ENCODE measurements around the gene NOL4L.
"Not testable (repeated sequence)": the region's sequence is repeated elsewhere in the genome, so short reads cannot be mapped to it uniquely, and the experiment has no call there.

NOL4L gene

DNA sequence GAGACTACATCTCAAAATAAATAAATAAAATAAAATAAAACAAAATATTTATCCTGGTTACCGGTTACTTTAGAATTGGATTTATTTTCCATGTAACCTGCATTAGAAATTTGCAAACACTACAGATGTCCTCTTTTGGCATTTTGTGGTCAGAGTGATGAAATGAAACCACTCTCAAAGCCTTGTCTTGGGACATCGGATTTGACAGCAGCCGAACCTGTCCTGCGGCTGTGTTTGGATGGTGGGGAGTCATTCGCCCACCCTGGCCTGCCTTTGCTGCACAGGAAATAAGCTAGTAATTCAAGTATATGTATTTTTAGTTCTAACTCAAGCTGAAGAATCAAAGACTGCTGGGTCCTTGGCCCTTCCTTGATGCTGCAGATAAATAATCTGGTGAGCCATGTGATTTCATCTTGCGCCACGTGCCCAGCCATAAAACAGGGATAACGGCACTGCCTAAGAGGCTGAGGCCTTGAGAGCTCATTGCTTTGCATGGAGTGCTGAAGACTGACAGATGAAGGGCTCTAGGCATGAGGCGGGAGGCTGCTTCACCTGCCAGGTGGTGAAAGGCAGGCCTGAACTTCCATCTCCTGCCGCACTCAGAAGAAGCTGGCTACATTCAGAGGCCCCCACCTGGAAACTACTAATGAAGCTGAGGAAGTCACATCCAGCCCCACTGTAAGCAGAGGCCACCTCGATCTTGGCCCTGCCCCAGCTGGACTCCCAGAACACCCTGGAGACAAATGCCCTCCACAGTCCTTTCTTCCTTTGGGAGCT is 76.9 kb downstream of the NOL4L start:
- DNase-seq (ENCODE audit: low spot score), result no peak

GRCh38 chr20:32506721-32507120 is 78.4 kb downstream of the NOL4L start:
- DNase-seq (ENCODE audit: low spot score), result no peak

DNA sequence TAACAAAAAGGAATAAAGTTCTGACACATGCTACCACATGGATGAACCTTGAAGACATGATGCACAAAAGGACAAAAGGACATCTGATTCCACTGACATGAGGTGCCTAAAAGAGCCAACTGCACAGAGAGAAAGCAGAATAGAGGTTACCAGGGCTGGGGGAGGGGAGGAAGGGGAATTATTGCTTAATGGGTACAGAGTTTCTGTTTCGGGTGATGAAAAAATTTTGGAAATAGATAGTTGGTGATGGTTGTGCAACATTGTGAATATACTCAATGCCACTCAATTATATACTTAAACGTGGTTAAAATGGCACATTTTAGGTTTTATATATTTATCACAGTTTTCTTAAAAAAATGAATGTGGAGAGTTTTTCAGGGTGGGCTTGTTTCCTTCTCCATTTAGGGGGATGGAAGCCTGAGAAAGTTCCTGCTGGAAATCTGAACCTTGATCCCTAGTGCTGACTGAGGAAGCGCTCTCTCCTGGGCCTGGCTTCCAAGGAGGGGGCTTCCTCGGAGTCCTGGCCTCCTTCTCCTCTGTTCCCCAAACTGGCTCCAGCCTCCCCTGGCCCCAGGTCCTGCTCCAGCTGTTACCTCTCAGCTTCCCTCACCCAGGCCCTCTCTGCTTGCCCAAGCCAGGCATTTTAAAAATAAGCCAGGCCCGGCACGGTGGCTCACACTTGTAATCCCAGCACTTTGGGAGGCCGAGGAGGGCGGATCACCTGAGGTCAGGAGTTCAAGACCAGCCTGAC is 79.2 kb downstream of the NOL4L start:
- DNase-seq (ENCODE audit: low spot score), result no peak

DNA sequence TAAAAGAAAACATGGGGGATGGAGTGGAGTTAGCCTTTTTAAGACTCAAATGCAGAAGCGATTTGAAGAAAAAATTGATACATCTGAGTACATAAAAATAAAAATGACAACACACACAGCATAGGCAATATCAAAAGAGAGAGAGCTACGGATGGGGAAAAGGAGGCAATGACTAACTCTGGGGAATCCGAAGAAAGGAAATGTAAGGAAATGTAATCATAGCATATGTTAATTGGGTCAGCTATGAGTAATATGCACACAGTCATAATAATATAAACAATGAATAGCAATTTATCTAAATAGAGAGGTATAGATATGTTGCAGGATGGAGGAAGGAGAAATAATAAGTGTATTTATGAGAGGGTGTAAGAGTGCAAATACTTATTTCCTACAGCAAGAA is 83.4 kb downstream of the NOL4L start:
- no peak for DNase-seq (ENCODE audit: low spot score)

GRCh38 chr20:32497589-32498224 is 87.4 kb downstream of the NOL4L start:
- no peak for DNase-seq (ENCODE audit: low spot score)

- DNase-seq (ENCODE audit: low spot score), result no peak
Measured at GRCh38 chr20:32496811-32497533, 88.2 kb downstream of the NOL4L start.

DNA sequence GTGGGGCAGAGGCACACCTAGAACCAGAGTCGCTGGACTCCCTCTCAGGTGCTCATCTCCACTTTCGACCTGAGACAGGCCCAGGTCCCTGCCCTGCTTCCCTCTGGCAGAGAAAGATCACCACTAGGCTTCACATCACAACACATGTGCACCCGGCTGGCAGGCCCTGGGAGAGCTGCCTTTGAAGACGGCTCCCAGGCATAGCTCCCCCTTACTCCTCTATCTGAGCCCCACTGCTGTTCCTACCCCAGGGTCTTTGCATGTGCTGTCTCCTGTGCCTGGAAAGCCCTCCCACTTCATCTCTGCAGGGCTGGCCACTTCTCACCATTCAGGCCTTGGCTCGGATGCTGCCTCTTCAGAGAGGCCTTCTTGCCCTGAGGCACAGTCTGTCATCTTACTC is 89.2 kb downstream of the NOL4L start:
- no peak for DNase-seq (ENCODE audit: low spot score)

- DNase-seq (ENCODE audit: low spot score), result no peak
Measured at GRCh38 chr20:32495217-32495565, 89.9 kb downstream of the NOL4L start.

GRCh38 chr20:32494483-32495216 is 90.5 kb downstream of the NOL4L start:
- no peak for DNase-seq (ENCODE audit: low spot score)

DNA sequence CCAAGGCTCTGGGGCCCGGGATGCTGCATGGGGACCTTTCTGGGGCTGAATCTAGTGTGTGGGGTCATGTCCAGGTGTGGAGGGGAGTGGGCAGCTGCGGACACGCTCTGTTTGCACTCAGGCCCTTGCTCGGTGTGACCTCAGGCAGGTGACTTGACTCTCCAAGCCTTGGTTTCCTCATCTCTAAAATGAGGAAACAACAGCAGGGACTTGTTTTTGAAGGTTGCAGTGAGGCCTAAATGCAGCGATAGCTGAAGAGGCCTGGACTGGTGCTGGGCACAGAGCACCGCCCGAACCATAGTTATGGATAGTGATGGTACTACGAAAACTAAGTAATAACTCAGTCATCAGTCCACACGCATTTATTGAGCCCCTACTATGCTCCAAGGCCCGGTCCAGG is 91.8 kb downstream of the NOL4L start:
- no peak for DNase-seq (ENCODE audit: low spot score)

- DNase-seq (ENCODE audit: low spot score), result not testable (repeated sequence)
Measured at GRCh38 chr20:32491764-32492151, 93.4 kb downstream of the NOL4L start.

DNA sequence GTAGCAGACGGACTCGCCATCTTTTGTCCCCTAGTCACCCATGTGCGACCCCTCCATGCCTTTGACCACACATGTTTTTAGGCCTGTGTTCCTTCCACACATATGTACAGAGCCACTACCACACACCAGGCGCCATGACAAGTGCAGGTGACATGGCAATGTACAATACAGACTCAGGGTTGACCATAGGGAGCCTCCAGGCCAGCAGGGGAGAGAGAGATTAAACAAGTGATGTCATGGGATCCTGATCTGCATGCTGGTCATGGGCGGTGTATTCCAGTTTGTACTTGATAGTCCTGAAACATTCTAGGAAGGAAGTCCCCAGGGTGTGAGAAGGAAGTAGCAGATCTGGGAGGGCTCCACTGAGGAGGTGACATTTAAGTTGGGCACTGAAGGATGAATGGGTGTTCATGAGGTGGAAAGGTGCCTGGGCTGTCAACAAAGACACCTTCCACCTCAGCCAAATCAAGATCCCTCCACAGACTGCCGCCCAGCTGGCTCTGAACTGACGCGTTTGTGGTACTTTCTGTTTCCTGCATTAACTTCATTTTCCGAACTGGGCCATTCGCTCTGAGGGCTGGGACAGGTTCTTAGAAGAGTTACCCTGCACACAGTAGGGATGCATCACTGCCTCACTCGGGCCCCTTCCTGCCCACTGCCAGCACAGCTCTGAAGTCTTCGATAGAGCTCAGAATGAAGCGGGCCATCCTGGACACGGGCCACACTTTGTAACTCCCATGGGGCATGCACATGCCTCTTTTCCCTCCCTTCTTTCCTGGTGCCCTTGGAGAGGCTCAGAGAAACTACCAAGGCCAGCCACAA is 94.0 kb downstream of the NOL4L start:
- DNase-seq (ENCODE audit: low spot score), result no peak

DNA sequence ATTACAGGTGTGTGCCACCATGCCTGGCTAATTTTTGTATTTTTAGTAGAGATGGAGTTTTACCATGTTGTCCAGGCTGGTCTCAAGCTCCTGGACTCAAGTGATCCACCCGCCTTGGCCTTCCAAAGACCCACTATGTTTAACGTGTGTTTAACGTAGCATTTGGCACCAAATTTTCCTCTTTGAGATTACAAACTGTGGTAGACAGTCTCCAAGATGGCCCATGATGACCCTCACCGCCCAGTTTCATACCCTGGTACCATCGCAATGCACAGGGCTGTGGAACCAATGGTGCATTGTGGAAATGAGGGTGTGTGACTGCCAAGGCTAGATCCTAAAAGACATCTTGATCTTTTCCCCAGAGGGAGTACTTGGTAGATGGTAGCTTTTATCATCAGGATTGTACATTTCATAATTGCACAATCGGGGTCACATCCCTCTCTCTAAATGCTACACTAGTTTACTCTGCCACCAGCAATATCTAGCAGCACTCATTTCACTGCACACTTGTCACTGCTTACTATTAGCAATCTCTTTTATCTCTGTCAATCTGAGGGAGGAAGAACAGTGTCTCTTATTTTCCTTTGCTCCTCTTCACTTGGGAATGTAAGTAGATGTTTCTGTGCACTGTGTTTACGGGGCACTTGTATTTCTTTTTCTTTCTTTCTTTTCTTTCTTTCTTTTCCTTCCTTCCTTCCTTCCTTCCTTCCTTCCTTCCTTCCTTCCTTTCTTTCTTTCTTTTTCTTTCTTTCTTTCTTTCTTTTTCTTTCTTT is 96.9 kb downstream of the NOL4L start:
- no peak for DNase-seq (ENCODE audit: low spot score)

DNA sequence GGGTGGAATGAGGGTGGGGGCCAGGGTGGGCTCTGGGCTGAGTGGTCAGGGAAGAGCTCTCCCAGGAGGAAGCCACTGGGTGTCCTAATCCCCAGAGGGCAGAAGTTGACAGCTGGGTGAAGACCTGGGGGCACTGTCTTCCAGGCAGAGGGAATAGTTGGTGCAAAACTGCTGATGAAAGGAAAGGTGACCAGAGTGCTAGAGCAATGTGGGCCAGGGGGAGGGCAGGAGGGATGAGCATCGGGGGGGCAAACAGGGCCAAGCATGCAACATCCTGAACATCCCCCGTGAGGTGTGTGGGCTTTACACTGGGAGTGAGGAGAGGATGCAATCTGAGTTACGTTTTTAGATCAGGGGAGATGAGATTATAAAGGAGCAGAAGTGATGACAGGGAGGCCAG is 97.8 kb downstream of the NOL4L start:
- no peak for DNase-seq (ENCODE audit: low spot score)

DNA sequence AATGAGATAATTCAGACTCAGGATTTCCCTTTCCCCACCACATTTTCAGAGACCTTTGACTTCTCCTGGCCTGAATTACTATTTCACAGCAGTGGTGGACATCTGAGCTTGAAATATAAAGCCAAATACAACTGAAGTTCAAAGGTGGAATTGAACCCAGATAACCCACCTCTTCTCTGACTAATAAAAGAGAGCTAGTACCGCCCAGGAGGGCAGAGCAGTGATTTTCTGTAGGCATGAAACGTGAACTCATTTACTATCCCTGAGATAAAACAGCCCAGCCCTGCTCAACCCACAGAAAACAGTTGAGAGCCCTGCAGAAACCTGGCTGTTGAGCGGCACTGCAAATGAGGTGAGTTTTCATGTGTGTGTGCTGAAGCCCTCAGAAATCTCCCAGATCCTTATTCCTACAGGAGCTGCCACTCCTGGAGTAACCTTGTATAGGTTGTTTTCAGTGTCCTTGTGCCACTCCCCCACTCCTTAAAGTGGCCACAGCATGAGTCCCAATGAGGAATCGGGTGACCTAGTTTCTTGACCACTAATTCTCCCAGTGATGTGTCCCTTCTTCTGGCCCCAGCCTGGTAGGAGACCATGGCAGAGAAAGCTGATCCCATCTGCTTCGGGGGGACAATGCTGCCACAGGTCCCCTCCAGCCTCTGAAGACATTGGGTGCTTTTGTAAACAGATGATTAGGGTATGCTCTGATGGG is 99.2 kb downstream of the NOL4L start:
- no peak for DNase-seq (ENCODE audit: low spot score)

DNA sequence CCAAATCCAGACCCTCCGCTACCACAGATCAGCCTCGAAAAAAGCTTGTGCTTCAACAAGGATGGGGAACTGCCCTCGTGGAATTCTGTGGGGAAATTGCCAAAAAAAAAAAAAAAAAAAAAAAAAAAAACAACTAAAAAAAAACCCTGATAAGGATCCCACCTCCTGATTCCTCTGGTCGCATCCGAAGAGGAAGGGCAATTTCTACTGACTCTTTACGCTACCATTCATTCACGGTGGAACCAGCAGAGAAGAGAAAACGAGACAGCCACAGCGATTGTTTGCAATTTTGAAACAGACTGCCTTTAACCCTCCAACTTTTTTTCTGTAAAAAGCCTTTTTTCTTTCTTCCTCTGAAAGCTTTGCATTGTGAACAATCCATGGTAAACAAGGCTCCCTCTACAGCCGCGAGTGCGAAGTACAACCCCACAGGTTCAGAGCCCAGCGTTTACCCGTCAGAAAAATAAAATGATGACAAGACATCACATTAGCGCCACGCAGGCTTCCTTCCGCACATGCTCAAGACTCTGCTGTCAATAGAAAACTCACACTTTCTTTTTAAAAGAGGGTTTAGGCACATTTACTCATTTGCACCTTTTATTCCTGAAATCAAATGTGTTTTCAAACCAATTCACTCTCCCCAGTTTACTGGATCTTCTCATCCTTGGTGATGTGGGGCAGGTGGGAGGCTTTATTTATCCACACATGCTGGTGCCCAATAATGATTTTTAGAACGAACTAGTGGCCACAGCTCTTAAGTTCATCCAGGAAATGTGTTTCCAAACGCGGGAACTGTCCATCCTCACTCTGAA is 100.0 kb downstream of the NOL4L start:
- peak; percentile 95 for DNase-seq (ENCODE audit: low spot score)

DNA sequence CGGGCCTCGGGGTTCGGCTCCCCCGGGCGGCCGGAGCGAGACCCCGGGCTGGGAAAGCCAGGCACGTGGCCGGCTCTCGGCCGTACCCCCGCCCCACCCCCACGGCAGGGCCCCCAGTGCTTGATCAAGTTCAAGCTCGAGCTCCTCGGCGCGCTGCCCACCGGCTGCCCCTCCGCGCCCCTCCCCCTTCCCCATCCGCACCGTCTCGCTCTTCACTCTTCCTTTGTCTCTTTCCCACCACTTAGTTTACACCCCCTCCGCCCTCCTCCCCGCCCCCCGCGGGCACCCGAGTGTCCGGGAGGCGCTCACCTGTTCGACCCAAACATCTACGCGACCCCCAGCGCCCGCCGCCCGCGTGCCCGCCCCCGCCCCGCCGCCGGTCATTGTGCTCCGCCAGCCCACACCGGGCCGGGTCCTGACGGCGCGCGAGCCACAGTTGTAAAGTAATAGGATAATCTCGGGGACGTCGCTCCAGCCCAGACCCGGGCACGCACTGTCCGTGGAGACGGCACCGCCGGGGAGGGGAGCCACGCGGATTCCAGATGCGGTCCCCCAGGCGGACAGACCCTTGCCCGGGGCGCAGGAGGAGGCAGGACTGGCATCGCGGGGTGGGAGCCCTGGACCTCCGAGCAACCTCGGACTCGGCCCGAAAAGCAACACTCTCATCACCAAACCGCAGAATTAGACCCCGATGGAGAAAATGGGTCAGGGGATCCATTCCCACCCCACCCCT is 100.7 kb downstream of the NOL4L start:
- no peak for DNase-seq (ENCODE audit: low spot score)

Measured in globus pallidus (tissue), 1 donor.